Mesothelial cell of epicardium (in vitro differentiated cells): ENCODE measurements around the gene P2RY8. TPM values are rescaled to one million over a fixed set of nuclear protein-coding genes. Genes with fewer than 3 reads are reported as not detected.
"Not testable (repeated sequence)": the region's sequence is repeated elsewhere in the genome, so short reads cannot be mapped to it uniquely, and the experiment has no call there.

Source experiments
- DNase-seq, 2 experiments: peaks; one replicate each; pipeline ENCODE4 v3.0.0; 2021; ENCODE audit warnings: low spot score in 2 of 2; ENCODE audit not compliant: unreplicated experiment in 2 of 2
- H3K27ac Mint-ChIP-seq: 2 replicates; pipeline ENCODE4 v1.8.0; 2021; ENCODE audit warnings: mixed read lengths
- H3K27me3 Mint-ChIP-seq: 2 replicates; pipeline ENCODE4 v1.8.0; 2021; ENCODE audit warnings: low read depth, mixed read lengths
- H3K36me3 Mint-ChIP-seq: 2 replicates; pipeline ENCODE4 v1.8.0; 2021; ENCODE audit warnings: mixed read lengths
- H3K4me1 Mint-ChIP-seq: 2 replicates; pipeline ENCODE4 v1.8.0; 2021; ENCODE audit warnings: mixed read lengths
- H3K4me3 Mint-ChIP-seq: 2 replicates; pipeline ENCODE4 v1.8.0; 2021; ENCODE audit warnings: mild to moderate bottlenecking, moderate library complexity, mixed read lengths
- H3K9me3 Mint-ChIP-seq: 2 replicates; pipeline ENCODE4 v1.8.0; 2021; ENCODE audit warnings: mixed read lengths
- CTCF ChIP-seq: fragments of 200-600 bp; sonication (generic); IDR thresholded peaks from one replicate; pipeline ENCODE4 v1.5.0; 2021; ENCODE audit warnings: antibody characterized with exemption; ENCODE audit not compliant: unreplicated experiment
- total RNA-seq: library from RNA; stranded (reverse); gene quantifications from 3 replicates; pipeline ENCODE4 v1.2.1, GENCODE V29; 2021

The P2RY8 gene
- total RNA-seq, 1 donor from 2014 or later, result not detected

GRCh38 chrX:1546691-1547251 is 9.8 kb upstream of the P2RY8 start:
- H3K36me3 Mint-ChIP-seq, result no peaks in the 10 kb centered on the region
- no peaks in the 10 kb centered on the region for H3K4me1 Mint-ChIP-seq
- no peak overlapping the region for H3K4me3 Mint-ChIP-seq
- H3K27me3 Mint-ChIP-seq, result no peaks in the 10 kb centered on the region
- H3K9me3 Mint-ChIP-seq, result no peaks in the 10 kb centered on the region
- H3K27ac Mint-ChIP-seq, result no peak overlapping the region
- no peak for TF ChIP-seq CTCF
- DNase-seq, result peak in 1 of 2 experiments; percentile 30

- DNase-seq, result no peak
- no peak for TF ChIP-seq CTCF
- Mint-ChIP-seq H3K36me3 (no peaks in the 10 kb centered on the region), H3K4me1 (no peaks in the 10 kb centered on the region), H3K9me3 (no peaks in the 10 kb centered on the region), H3K27me3 (no peaks in the 10 kb centered on the region), H3K4me3 (no peak overlapping the region), H3K27ac (no peak overlapping the region)
Observed at GRCh38 chrX:1545776-1546408, 8.9 kb upstream of the P2RY8 start.

- no peaks in the 10 kb centered on the region for H3K9me3 Mint-ChIP-seq
- TF ChIP-seq CTCF, result no peak
- H3K27ac Mint-ChIP-seq, result no peak overlapping the region
- no peaks in the 10 kb centered on the region for H3K27me3 Mint-ChIP-seq
- no peak for DNase-seq
- H3K4me3 Mint-ChIP-seq, result no peak overlapping the region
- no peaks in the 10 kb centered on the region for H3K4me1 Mint-ChIP-seq
- no peaks in the 10 kb centered on the region for H3K36me3 Mint-ChIP-seq
Observed at GRCh38 chrX:1542994-1543725, 6.2 kb upstream of the P2RY8 start.

- H3K36me3 Mint-ChIP-seq, H3K9me3 Mint-ChIP-seq, H3K4me1 Mint-ChIP-seq, DNase-seq, H3K27ac Mint-ChIP-seq, H3K4me3 Mint-ChIP-seq, H3K27me3 Mint-ChIP-seq: not testable (repeated sequence)
Observed at GRCh38 chrX:1539146-1539545, 2.2 kb upstream of the P2RY8 start.

GRCh38 chrX:1537716-1538090 is 718 bp upstream of the P2RY8 start:
- not testable (repeated sequence) for H3K27me3 Mint-ChIP-seq, H3K27ac Mint-ChIP-seq, H3K9me3 Mint-ChIP-seq, H3K4me1 Mint-ChIP-seq, H3K36me3 Mint-ChIP-seq, H3K4me3 Mint-ChIP-seq
- peak in 1 of 2 experiments; percentile 7 for DNase-seq

- H3K4me3 Mint-ChIP-seq, result no peak overlapping the region
- TF ChIP-seq CTCF, result no peak
- no peaks in the 10 kb centered on the region for H3K27me3 Mint-ChIP-seq
- no peaks in the 10 kb centered on the region for H3K4me1 Mint-ChIP-seq
- no peak for DNase-seq
- no peak overlapping the region for H3K27ac Mint-ChIP-seq
- no peaks in the 10 kb centered on the region for H3K36me3 Mint-ChIP-seq
- H3K9me3 Mint-ChIP-seq, result no peaks in the 10 kb centered on the region
Observed at GRCh38 chrX:1536712-1537030, 314 bp downstream of the P2RY8 start.
